DMS153 treated with DMSO at 0.1 percent for 48 hours (cell line): ENCODE measurements around the gene MAPK11.
A peak's percentile ranks its signal among the peaks of the same experiment; 100 is the strongest.

Experiments
- DNase-seq: peaks from one replicate; lab custom pipeline; 2025; ENCODE audit not compliant: unreplicated experiment; lab: John Stamatoyannopoulos, UW

The MAPK11 gene

GRCh38 chr22:50308597-50308935 lies 38.4 kb upstream of the MAPK11 start:
- DNase-seq, result no peak

- DNase-seq, result no peak
Measured at GRCh38 chr22:50307890-50308596, 37.9 kb upstream of the MAPK11 start.

GRCh38 chr22:50306753-50307749 lies 36.9 kb upstream of the MAPK11 start, which contains the start of gene PLXNB2:
TSS of gene PLXNB2 (minus strand) at chr22:50307646. CDS start at chr22:50290584, 17,062 bp downstream.
- DNase-seq, result peak; percentile 68

GRCh38 chr22:50305923-50306566 lies 35.9 kb upstream of the MAPK11 start:
- DNase-seq, result peak; percentile 79

- no peak for DNase-seq
Measured at GRCh38 chr22:50305393-50305922, 35.3 kb upstream of the MAPK11 start.

- DNase-seq, result no peak
Measured at GRCh38 chr22:50304528-50305392, 34.6 kb upstream of the MAPK11 start.

- no peak for DNase-seq
Measured at GRCh38 chr22:50303848-50304527, 33.8 kb upstream of the MAPK11 start.

GRCh38 chr22:50303515-50303847 lies 33.3 kb upstream of the MAPK11 start:
- DNase-seq, result no peak

- no peak for DNase-seq
Measured at GRCh38 chr22:50302564-50302963, 32.4 kb upstream of the MAPK11 start.

- DNase-seq, result no peak
Measured at GRCh38 chr22:50302041-50302541, 31.9 kb upstream of the MAPK11 start.

- DNase-seq, result no peak
Measured at GRCh38 chr22:50301581-50301991, 31.4 kb upstream of the MAPK11 start.

- DNase-seq, result no peak
Measured at GRCh38 chr22:50300620-50301257, 30.6 kb upstream of the MAPK11 start.

- no peak for DNase-seq
Measured at GRCh38 chr22:50299785-50300619, 29.8 kb upstream of the MAPK11 start.

GRCh38 chr22:50298937-50299784 lies 29.0 kb upstream of the MAPK11 start:
- no peak for DNase-seq

- DNase-seq, result no peak
Measured at GRCh38 chr22:50298266-50298637, 28.1 kb upstream of the MAPK11 start.

GRCh38 chr22:50297510-50298265 lies 27.5 kb upstream of the MAPK11 start:
- DNase-seq, result no peak
